HepG2 (cell line): Measurements from ENCODE around the gene CRADD. TPM values are rescaled to one million over a fixed set of nuclear protein-coding genes. Genes with fewer than 3 reads are reported as not detected.

Experiments used
- ATAC-seq: fragments of 200-7000 bp; cut with Tn5 transposase; 3 replicates; pipeline ENCODE4 v1.9.1; 2020; ENCODE audit warnings: mild to moderate bottlenecking, moderate library complexity
- BruUV-seq: library from RNA; stranded (reverse); fragments of 400-500 nt; replicated peaks from 2 replicates; lab custom pipeline; 2021; lab: Mats Ljungman, UMichigan
- CTCF ChIA-PET: fragments of 300-600 bp; formaldehyde crosslinking; extraction: SDS; loops from one replicate; lab custom pipeline; 2021; ENCODE audit warnings: low total read pairs, inconsistent platforms, low intra/inter-chr PET ratio; lab: Yijun Ruan, JAX
- POLR2A ChIA-PET: fragments of 350-600 bp; sonication (Branson Sonifier 250); formaldehyde crosslinking; loops from one replicate; lab custom pipeline; 2020; ENCODE audit warnings: antibody characterized with exemption, inconsistent platforms; lab: Yijun Ruan, JAX
- DNase-seq: peaks from one replicate; pipeline ENCODE4 v3.0.0-alpha.2; 2015; ENCODE audit warnings: low spot score
- FAIRE-seq: peaks from 3 replicates; lab custom pipeline; 2011; peaks lifted over from hg19 to GRCh38; lab: Jason Lieb, UNC
- H2AFZ ChIP-seq: one replicate; pipeline ENCODE4 v1.6.1; 2011; ENCODE audit warnings: low read length, inconsistent platforms
- H3K27ac ChIP-seq: fragments of 300-600 bp; 3 replicates; pipeline ENCODE4 v1.8.0; 2011; ENCODE audit warnings: mixed run types, mild to moderate bottlenecking, mixed read lengths, low read length, inconsistent platforms; ENCODE audit not compliant: insufficient read depth; ENCODE audit errors: extremely low read length
- H3K27me3 ChIP-seq, 2 experiments: fragments of 200-600 bp in 1 of 2; 2 replicates in 1 of 2; 3 replicates in 1 of 2; pipeline versions ENCODE4 v1.6.0 to v1.8.0; 2011; ENCODE audit warnings: low read length in 2 of 2, mild to moderate bottlenecking in 2 of 2, moderate library complexity in 2 of 2, inconsistent platforms in 1 of 2; ENCODE audit not compliant: insufficient read depth in 2 of 2, control insufficient read depth in 1 of 2
- H3K36me3 ChIP-seq, 2 experiments: fragments of 200-600 bp in 1 of 2; replicated peaks in 1 of 2; 2 replicates in 1 of 2; 3 replicates in 1 of 2; pipeline versions ENCODE4 v1.5.1 to v1.8.0; 2011; ENCODE audit warnings: low read length in 2 of 2, inconsistent platforms in 1 of 2; ENCODE audit not compliant: insufficient read depth in 2 of 2, control insufficient read depth in 1 of 2
- H3K4me1 ChIP-seq: 2 replicates; pipeline ENCODE4 v1.5.1; 2012; ENCODE audit warnings: low read length, inconsistent platforms; ENCODE audit not compliant: insufficient read depth
- H3K4me2 ChIP-seq: 2 replicates; pipeline ENCODE4 v1.6.0; 2011; ENCODE audit warnings: low read depth, low read length, inconsistent platforms
- H3K4me3 ChIP-seq, 3 experiments: fragments of 200-600 bp in 1 of 3; sonication (generic), shearing (Covaris generic) in 1 of 3; replicated peaks in 1 of 3; 2 replicates each; pipeline ENCODE4 v1.5.1; 2011 to 2016; ENCODE audit warnings: low read length in 3 of 3, inconsistent platforms in 2 of 3, low read depth in 2 of 3, mild to moderate bottlenecking in 2 of 3, control low read depth in 1 of 3, mixed read lengths in 1 of 3; ENCODE audit not compliant: insufficient read depth in 1 of 3
- H3K79me2 ChIP-seq: one replicate; pipeline ENCODE4 v1.6.1; 2011; ENCODE audit warnings: low read length, inconsistent platforms; ENCODE audit not compliant: insufficient read depth
- H3K9ac ChIP-seq: 2 replicates; pipeline ENCODE4 v1.6.0; 2011; ENCODE audit warnings: mild to moderate bottlenecking, low read depth, low read length, inconsistent platforms; ENCODE audit not compliant: insufficient read depth
- H3K9me3 ChIP-seq: 2 replicates; pipeline ENCODE4 v1.5.1; 2012; ENCODE audit warnings: mild to moderate bottlenecking, low read length
- H4K20me1 ChIP-seq: 2 replicates; pipeline ENCODE4 v1.6.0; 2011; ENCODE audit warnings: inconsistent platforms, mild to moderate bottlenecking, low read length, moderate library complexity; ENCODE audit not compliant: insufficient read depth
- HNF1B ChIP-seq: sonication (generic); formaldehyde crosslinking; IDR thresholded peaks from 2 replicates; pipeline ENCODE4 v1.5.1; 2020; ENCODE audit warnings: mild to moderate bottlenecking, moderate library complexity, missing genetic modification reagents
- KLF6 ChIP-seq: IDR thresholded peaks from 2 replicates; pipeline ENCODE4 v1.8.0; 2016; ENCODE audit warnings: missing biosample characterization, missing genetic modification reagents
- REST ChIP-seq, 2 experiments: IDR thresholded peaks; 2 replicates each; pipeline ENCODE4 v1.6.1; 2011 to 2012; ENCODE audit warnings: low read length in 2 of 2, borderline replicate concordance in 1 of 2, low read depth in 1 of 2, mild to moderate bottlenecking in 1 of 2, moderate library complexity in 1 of 2
- RXRB ChIP-seq: IDR thresholded peaks from 2 replicates; pipeline ENCODE4 v1.6.1; 2016; ENCODE audit warnings: borderline replicate concordance, missing genetic modification reagents, missing compliant biosample characterization
- ZBTB38 ChIP-seq: sonication (generic); formaldehyde crosslinking; IDR thresholded peaks from 2 replicates; pipeline ENCODE4 v1.5.1; 2020; ENCODE audit warnings: mild to moderate bottlenecking, missing genetic modification reagents
- WGBS: methylation state at CpG from one replicate; pipeline ENCODE4 v1.1.6; 2017; ENCODE audit warnings: low lambda C conversion rate; 5-methylcytosine and 5-hydroxymethylcytosine counted together
- in situ Hi-C: cut with HindIII; loops from 2 replicates; pipeline ENCODE4 v1.10.0; 2017; ENCODE audit warnings: low pct_unique_long_range_greater_than_20kb; ENCODE audit not compliant: extremely low pct_ligation_motif_present
- intact Hi-C: fragments of 100-400 bp; cut with micrococcal nuclease; formaldehyde crosslinking; loops from one replicate; pipeline ENCODE4 v1.10.0; 2022; ENCODE audit not compliant: unreplicated experiment
- polyA plus RNA-seq, 8 experiments: library from polyadenylated mRNA; depleted of rRNA in 3 of 8; stranded (reverse) in 7 of 8; unstranded in 1 of 8; fragments of >200 nt; fragmentation: Illumina TruSeq in 4 of 8; extraction: Trizol in 4 of 8; gene quantifications; 2 replicates each; pipeline versions ENCODE4 v1.2.1 to v1.2.3, GENCODE V29; 2011 to 2016; ENCODE audit warnings: low read depth in 4 of 8, missing spikeins in 1 of 8, mixed read lengths in 1 of 8; ENCODE audit not compliant: insufficient read depth in 1 of 8
- total RNA-seq, 5 experiments: library from RNA; depleted of rRNA; stranded (reverse); fragments of >200 nt; fragmentation: Illumina TruSeq; extraction: Trizol; gene quantifications; 2 replicates each; pipeline ENCODE4 v1.2.3, GENCODE V29; 2016; ENCODE audit warnings: low read depth in 1 of 5

Gene CRADD
- total and polyA plus RNA-seq, 2 of the 13 experiments (the other 11 are each of a cell fraction or from before 2014, with no cell fraction given) = 12.4 to 18.8 TPM

DNA sequence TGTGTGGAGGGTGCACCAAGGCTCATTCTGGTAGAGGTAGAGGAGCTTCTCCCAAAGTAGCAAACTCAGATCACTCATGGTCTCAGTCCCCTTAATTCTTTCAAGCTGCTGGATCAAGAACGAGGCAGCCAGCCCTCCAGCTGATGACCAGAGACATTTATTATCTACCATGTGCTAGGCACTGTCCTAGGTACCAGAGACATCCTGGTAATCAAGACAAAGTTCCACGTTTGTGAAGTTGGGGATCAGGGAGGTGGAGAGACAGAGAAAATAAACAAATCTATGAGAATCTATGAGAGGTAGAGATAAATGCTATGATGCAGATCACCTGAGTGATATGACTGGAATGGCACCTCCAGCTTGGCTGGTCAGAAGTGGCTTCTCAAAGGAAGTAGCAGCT is 130.2 kb downstream of the CRADD start:
- H3K36me3 ChIP-seq = no peaks in the 10 kb centered on the region
- DNase-seq (no peak), FAIRE-seq (no peak), ATAC-seq (no peak)
- H3K9ac ChIP-seq = no peak overlapping the region
- no peaks in the 10 kb centered on the region for H3K79me2 ChIP-seq
- ChIA-PET POLR2A (no interaction called here), CTCF (no interaction called here)
- no TSS peak for BruUV-seq
- H3K4me2 ChIP-seq = no peak overlapping the region
- no peak overlapping the region for H3K27ac ChIP-seq
- no peaks in the 10 kb centered on the region for H4K20me1 ChIP-seq
- no peak overlapping the region for H2AFZ ChIP-seq
- WGBS = 55% methylated on average over 2 of the region's 2 CpGs
- H3K27me3 ChIP-seq = no peaks in the 10 kb centered on the region
- no peak overlapping the region for H3K4me3 ChIP-seq
- H3K9me3 ChIP-seq = no peaks in the 10 kb centered on the region
- intact Hi-C loops (no loop called here), in situ Hi-C loops (no loop called here)
- H3K4me1 ChIP-seq = no peaks in the 10 kb centered on the region
- TF ChIP-seq HNF1B (no peak), KLF6 (CRISPR knock-in tag) (no peak), RXRB (CRISPR knock-in tag) (no peak), ZBTB38 (CRISPR knock-in tag) (no peak), REST (IDR thresholded peaks at IDR 0.05; ENCODE audit: borderline replicate concordance in 1 of 2, low read depth in 1 of 2, low read length in 2 of 2) (0 out of 4 replicates have a peak, but pooled peaks of 1 of the 2 experiments have one; percentile 15)
- TF ChIP-seq, all 625 proteins: peak for 1
